ENCODE data around the gene LTBP1. TPM values are rescaled to one million over a fixed set of nuclear protein-coding genes. Genes with fewer than 3 reads are reported as not detected.

LTBP1 gene
- total RNA-seq, 2 donors from 2014 or later: 25.9 to 99.8 TPM

- H3K4me1 ChIP-seq (replicated peaks): no peaks in the 10 kb centered on the region
- H3K27ac ChIP-seq: no peak overlapping the region
- no peaks in the 10 kb centered on the region for H3K27me3 ChIP-seq (replicated peaks; ENCODE audit: insufficient read depth)
- no peaks in the 10 kb centered on the region for H3K36me3 ChIP-seq
- intact Hi-C loops (cut with DNase I): no loop called here
- no peaks in the 10 kb centered on the region for H3K9me3 ChIP-seq
- WGBS: 36% methylated on average over 2 of the region's 2 CpGs
- H3K4me3 ChIP-seq: no peak overlapping the region
- TF ChIP-seq POLR2AphosphoS5 (IDR thresholded peaks at IDR 0.05): no peak
- no peak for TF ChIP-seq POLR2A (IDR thresholded peaks at IDR 0.05)
- TF ChIP-seq CTCF (IDR thresholded peaks at IDR 0.05): no peak
- no peak for DNase-seq (ENCODE audit: low spot score)
Observed at GRCh38 chr2:33406622-33407021, 459.9 kb downstream of the LTBP1 start.

GRCh38 chr2:33408109-33408508 lies 461.4 kb downstream of the LTBP1 start:
- no peak overlapping the region for H3K27ac ChIP-seq
- H3K36me3 ChIP-seq: no peaks in the 10 kb centered on the region
- intact Hi-C loops (cut with DNase I): no loop called here
- H3K4me3 ChIP-seq: no peak overlapping the region
- no peaks in the 10 kb centered on the region for H3K4me1 ChIP-seq (replicated peaks)
- no peak for TF ChIP-seq POLR2A (IDR thresholded peaks at IDR 0.05)
- no peak for TF ChIP-seq CTCF (IDR thresholded peaks at IDR 0.05)
- TF ChIP-seq POLR2AphosphoS5 (IDR thresholded peaks at IDR 0.05): no peak
- DNase-seq (ENCODE audit: low spot score): no peak
- H3K9me3 ChIP-seq: no peaks in the 10 kb centered on the region
- no peaks in the 10 kb centered on the region for H3K27me3 ChIP-seq (replicated peaks; ENCODE audit: insufficient read depth)
- WGBS: 95% methylated on average over 2 of the region's 2 CpGs

- Histone ChIP-seq H3K4me1 (replicated peaks) (no peaks in the 10 kb centered on the region), H3K4me3 (no peak overlapping the region), H3K36me3 (no peaks in the 10 kb centered on the region), H3K27me3 (replicated peaks; ENCODE audit: insufficient read depth) (no peaks in the 10 kb centered on the region), H3K27ac (no peak overlapping the region), H3K9me3 (no peaks in the 10 kb centered on the region)
- no peak for DNase-seq (ENCODE audit: low spot score)
- TF ChIP-seq POLR2AphosphoS5 (IDR thresholded peaks at IDR 0.05) (no peak), POLR2A (IDR thresholded peaks at IDR 0.05) (no peak), CTCF (IDR thresholded peaks at IDR 0.05) (no peak)
- intact Hi-C loops (cut with DNase I): no loop called here
- 79% methylated on average over 1 of the region's 1 CpG for WGBS
Observed at GRCh38 chr2:33409417-33409955, 462.7 kb downstream of the LTBP1 start.

- no peak for DNase-seq (ENCODE audit: low spot score)
- WGBS: 31% methylated on average over 3 of the region's 3 CpGs
- Histone ChIP-seq H3K4me3 (no peak overlapping the region), H3K4me1 (replicated peaks) (no peaks in the 10 kb centered on the region), H3K27ac (no peak overlapping the region), H3K36me3 (no peaks in the 10 kb centered on the region), H3K9me3 (no peaks in the 10 kb centered on the region), H3K27me3 (replicated peaks; ENCODE audit: insufficient read depth) (no peaks in the 10 kb centered on the region)
- TF ChIP-seq POLR2A (IDR thresholded peaks at IDR 0.05): no peak
- intact Hi-C loops (cut with DNase I): no loop called here
Observed at GRCh38 chr2:33411765-33412164, 465.0 kb downstream of the LTBP1 start.

- TF ChIP-seq POLR2A (IDR thresholded peaks at IDR 0.05) (no peak), POLR2AphosphoS5 (IDR thresholded peaks at IDR 0.05) (no peak), CTCF (IDR thresholded peaks at IDR 0.05) (no peak)
- Histone ChIP-seq H3K27me3 (replicated peaks; ENCODE audit: insufficient read depth) (no peaks in the 10 kb centered on the region), H3K27ac (no peak overlapping the region), H3K4me1 (replicated peaks) (no peaks in the 10 kb centered on the region), H3K4me3 (no peak overlapping the region), H3K9me3 (no peaks in the 10 kb centered on the region), H3K36me3 (no peaks in the 10 kb centered on the region)
- intact Hi-C loops (cut with DNase I): no loop called here
- DNase-seq (ENCODE audit: low spot score): no peak
- WGBS: 66% methylated on average over 1 of the region's 1 CpG
Observed at GRCh38 chr2:33412920-33413319, 466.2 kb downstream of the LTBP1 start.
